GM21526 (cell line): Measurements from ENCODE around the gene GPHN.

Source experiments
- ATAC-seq: cut with Tn5 transposase; IDR thresholded peaks from one replicate; pipeline ENCODE4 v1.9.1; 2021; ENCODE audit warnings: moderate library complexity; ENCODE audit not compliant: unreplicated experiment, low FRiP score

GPHN gene

DNA sequence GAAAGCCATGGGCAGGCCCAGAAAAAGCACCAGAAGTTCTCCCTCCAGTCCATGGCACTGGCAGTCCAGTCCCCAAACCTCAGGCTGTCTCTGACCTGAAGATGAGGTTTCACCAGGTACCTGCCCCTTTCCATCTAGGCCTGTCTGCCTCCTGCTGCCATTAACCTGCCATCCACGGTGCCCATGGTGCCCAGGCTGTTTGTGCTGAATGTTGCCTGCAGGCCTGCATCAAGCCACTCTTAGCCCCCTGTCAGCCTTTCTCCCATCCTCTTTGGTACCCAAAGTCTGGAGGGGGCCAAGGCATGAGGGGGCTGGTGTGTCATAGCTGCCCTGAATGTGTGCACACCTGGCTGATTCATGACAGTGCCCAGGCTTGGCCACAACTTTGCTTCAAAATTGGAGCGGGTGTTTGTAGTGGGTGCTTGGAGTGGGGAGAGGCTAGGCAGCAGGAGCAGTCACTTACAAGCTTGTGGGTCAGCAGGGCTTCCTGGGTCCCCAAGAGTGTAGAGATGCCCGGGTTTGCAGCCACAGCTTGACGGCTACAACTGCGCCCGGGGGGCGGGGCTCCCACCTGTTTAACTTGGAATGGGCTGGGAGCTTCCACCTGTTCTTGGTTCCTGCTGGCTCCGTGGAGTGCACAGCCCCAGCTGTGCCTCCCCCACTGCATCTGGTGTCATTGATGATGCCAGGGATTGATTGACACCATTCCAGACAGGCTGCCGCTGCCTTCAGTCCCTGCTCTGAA lies 88.5 kb downstream of the GPHN start:
- ATAC-seq: no peak

- no peak for ATAC-seq
Observed at GRCh38 chr14:66600416-66600815, 92.5 kb downstream of the GPHN start.

GRCh38 chr14:66601932-66602578 lies 94.1 kb downstream of the GPHN start:
- ATAC-seq: no peak

DNA sequence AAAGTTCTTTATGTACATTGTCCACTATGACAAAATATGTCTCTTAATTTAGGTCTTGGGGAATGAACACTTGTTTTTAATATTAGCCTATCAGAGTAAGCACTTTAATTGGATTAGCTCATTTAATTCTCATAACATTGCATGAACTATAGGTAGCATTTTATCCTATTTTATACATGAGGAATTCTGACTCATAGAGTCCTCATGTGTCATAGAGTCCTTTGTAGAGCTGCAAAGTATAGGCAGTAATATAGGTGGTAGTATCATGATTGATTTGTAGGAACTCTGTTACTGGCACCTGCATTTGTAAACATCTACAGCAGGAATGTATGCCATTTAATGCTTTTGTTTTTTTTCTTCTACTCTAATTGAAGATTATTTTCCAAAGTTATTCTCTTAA lies 96.0 kb downstream of the GPHN start:
- no peak for ATAC-seq

- no peak for ATAC-seq
Observed at GRCh38 chr14:66606826-66607225, 98.9 kb downstream of the GPHN start.

DNA sequence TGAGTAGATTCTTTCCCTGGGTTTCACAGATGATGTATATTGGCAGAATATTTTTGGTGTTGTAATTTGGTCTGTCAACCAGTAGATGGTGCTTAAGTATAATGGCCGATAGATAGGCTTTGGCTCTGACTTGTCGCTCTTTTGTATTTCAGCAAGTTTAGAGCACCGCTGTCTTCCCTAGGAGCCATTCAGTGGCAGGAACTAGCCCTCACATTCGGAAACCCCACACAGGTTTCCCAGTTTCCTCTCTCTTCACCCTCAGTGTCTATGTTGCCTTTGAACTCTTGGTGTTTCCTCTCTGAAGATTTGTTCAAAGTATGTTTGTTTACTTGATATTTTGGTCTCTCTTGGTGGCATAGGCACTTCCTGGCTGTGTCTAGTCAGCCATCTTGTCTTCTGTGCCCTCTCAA lies 102.2 kb downstream of the GPHN start:
- no peak for ATAC-seq

GRCh38 chr14:66613344-66613743 lies 105.4 kb downstream of the GPHN start:
- no peak for ATAC-seq

DNA sequence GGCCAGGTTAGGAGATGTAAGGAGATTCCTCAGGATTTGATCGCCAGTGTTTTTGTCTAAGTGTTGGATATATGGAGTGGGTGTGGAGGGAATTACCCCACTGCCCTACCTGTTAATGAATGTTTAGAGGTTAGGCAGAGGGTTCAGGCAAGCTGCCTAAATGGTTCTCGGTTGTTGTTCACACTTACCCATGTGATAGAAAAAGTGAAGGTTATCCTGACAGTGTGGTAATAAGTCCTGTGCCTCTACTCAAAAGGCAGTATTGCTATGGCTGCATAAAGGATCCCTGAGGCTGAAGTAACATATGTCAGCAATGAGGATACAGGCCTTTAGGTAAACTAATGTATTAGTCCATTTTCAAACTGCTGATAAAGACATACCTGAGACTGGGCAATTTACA lies 112.0 kb downstream of the GPHN start:
- ATAC-seq: no peak

DNA sequence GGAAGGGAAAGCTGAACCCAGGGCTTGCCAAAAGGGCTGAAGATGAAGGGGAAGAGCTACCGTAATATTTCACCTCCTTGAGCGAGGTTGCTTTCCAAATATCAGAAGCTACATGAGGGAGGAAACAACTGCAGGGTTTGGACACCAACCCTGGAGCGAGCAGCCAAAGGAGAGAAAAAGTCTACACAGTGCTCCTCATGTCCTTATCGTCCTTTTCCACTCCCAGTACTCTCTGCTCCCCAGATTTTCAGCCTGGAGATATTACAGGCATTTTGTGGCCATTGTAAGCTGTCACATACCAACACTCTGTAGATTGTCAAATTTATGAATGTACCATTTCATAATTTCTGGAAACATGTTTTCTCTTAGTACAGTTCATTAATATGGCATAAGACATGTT lies 115.9 kb downstream of the GPHN start:
- no peak for ATAC-seq

DNA sequence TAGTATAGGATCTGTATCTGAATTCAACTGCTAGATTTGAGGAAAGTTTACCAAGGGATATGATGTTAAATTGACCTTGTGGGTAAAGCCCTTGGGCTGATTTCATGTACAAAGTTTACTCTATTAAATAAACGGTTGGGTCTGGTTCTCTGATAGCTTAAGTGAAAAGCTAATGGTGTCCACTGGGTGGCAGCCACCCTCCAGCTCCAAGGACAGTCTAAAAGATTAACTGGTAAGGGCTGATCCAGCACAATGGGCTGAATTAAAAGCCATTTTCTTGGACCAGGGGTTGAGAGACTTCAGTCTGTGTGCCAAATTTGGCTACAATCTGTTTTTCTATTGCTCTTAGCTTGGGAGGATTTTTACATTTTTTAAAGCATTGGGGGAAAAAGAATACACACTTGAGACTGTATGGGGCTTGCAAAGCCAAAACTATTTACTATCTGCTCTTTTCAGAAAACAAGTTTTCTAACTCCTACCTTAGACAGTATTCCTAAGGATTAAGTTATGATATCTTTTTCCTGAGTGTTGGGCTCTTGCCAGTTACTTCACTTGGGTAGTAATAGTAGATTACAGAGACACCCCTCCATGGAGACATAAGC lies 116.5 kb downstream of the GPHN start:
- no peak for ATAC-seq

GRCh38 chr14:66628636-66629035 lies 120.7 kb downstream of the GPHN start:
- no peak for ATAC-seq

DNA sequence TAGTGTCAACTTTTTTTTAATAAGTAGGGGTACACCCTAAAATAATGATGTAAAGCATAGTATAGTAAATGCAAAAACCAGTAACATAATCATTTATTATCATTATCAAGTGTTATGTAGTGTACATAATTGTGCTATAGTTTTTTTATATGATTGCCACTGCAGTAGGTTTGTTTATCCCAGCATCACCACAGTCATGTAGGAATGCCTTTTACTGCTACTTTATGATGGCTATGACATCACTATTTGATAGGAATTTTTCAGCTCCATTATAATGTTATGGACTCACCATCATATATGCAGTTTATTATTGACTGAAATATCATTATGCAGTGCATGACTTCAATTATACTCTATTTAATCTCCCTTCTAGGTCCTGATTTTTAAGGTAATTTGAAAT lies 121.6 kb downstream of the GPHN start:
- no peak for ATAC-seq

- ATAC-seq: no peak
Observed at GRCh38 chr14:66634876-66635275, 126.9 kb downstream of the GPHN start.

GRCh38 chr14:66635435-66635834 lies 127.5 kb downstream of the GPHN start:
- ATAC-seq: no peak

- no peak for ATAC-seq
Observed at GRCh38 chr14:66636240-66636639, 128.3 kb downstream of the GPHN start.

- ATAC-seq: no peak
Observed at GRCh38 chr14:66638689-66639088, 130.7 kb downstream of the GPHN start.

- no peak for ATAC-seq
Observed at GRCh38 chr14:66641861-66642635, 134.1 kb downstream of the GPHN start.

DNA sequence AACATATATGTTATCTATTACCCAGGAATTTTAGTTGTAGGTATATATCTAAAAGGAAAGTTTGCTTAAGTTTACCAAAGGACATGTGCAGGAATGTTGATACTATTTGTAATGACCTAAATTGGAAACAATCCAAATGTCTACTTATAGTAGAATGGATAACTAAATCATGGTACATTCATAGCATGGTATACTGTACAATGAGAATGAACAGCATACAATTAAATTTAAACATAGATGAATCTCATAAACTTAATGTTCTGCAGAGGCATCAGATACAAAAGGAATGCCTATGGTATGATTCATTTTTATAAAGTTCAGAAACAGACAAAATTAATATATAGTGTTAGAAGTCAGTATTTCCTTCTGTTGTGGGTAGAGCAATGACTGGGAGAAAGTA lies 135.4 kb downstream of the GPHN start:
- ATAC-seq: no peak

DNA sequence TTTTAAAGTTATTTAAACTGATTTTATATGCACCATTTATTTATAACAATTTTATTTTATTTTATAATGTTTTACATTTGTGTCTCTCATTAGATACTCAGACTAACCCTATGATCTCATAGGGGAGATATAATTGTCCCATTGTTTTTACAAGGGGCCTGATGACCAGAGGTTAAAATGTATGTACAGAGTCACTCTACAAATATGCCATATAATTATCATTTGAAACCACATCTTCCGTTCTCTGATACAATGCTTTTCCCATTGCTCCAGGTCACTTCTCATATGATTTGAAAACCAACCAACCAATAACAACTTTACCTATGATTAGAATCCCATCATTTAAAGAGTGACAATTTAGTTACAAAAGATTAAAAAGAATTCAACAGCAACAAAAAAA lies 137.8 kb downstream of the GPHN start:
- ATAC-seq: no peak

DNA sequence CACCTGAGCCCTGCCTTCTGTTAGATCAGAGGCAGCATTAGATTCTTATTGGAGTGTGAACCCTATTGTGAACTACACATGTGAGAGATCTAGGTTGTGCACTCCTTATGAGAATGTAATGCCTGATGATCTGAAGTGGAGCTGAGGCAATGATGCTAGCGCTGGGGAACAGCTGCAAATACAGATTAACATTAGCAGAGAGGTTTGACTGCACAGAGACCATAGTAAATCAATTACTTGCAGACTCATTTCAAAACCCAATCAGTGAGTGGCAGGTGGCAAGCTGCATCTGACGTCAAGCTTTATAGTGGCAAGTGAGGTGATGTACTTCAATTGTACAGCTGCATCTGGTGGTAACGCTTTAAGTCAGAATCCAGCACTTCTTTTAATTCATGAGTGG lies 141.6 kb downstream of the GPHN start:
- no peak for ATAC-seq

GRCh38 chr14:66650491-66650911 lies 142.6 kb downstream of the GPHN start:
- ATAC-seq: peak; percentile 78
